ENCODE results near the gene KCNV2.

Gene KCNV2

GRCh38 chr9:2722715-2723114 lies 5.4 kb downstream of the KCNV2 start:
- DNase-seq, result no peak

DNA sequence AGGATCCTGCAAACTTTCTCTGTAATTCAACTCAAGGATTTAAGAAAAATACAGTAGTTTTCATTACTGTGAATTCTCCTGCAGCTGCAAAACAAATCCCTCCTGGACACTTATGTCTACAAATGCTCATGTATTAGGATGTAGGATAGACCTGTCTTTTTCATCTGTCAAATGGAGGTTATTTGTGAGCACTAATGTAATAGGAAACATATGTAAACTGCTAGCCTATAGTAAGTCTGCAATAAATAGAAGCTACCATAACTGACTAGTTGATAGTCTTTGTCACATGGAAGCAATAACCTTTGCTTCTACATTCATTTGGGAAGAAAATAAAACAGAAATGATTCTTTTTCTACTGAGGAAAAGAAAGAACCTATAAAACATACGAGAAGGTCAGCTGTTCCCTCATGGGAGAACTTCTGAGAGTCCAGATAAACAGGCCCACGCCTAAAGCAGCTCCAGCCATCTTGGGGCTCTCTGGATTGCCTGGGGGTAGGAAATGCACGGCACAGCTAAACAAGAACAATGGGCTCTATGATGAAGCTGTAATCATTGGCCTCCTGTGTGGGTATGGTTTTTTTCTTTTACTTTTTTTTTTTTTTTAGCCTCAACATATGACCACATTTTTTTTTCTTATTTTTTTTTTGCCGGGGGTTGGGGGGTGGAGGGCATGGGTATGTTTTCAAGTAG lies 6.2 kb downstream of the KCNV2 start:
- no peak for DNase-seq

- DNase-seq, result no peak
Observed at GRCh38 chr9:2725126-2725525, 7.8 kb downstream of the KCNV2 start.

DNA sequence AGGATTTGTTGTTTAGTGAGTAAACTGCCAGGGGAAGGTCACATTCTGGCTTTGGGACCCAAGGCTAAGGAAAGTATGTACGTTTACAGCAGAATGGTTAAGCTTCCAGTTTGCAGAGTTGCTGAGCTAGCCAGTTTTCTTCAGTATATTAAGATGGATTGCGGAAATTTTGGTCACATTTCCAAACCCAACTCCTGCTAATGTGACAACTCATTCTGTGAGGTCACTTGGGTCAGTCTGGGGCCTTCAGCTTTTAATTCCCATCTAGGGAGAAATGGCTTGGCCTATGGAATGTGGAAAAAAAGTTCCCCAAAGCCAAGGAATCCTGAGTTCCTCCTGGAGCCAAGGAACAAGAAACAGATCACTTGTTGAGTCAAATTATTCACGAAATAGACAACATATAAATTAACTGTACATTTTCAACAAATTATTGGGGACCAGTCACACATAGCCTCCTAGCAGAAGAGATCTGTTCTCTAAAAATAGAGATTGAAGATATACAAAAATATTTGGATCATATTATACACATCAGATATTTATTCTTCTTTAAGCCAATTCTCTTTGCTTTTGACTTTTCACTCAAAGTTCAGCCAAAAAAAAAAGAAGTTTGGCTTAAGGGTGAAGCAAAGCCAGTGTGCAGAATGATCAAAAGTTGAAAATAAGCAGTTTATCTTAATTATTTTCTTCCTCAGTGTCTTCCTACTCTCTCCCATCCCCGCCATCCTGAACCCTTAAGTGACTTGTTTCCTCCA lies 8.8 kb downstream of the KCNV2 start:
- DNase-seq, result no peak

DNA sequence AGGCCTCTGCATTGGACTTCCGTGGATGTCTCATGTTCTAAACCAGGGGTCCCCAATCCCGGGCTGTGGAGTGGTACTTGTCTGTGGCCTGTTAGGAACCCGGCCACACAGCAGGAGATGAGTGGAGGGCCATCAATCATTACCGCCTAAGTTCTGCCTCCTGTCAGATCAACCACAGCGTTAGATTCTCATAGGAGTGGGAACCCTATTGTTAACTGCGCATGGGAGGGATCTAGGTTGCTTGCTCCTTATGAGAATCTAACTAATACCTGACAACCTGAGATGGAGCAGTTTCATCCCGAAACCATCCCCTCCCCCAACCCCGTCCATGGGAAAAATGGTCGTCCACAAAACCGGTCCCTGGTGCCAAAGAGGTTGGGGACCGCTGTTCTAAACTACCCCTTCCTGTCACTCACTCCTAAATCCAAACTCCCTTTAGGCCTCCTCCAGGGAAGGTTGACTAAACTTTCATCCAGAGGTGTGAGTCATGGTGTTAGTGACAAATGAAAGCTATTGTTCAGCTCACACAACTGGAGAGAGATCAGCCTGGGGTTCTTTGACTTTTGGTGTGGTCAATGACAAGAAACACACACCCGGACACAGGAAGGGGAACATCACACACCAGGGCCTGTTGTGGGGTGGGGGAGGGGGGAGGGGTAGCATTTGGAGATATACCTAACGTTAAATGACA lies 9.5 kb downstream of the KCNV2 start:
- DNase-seq, result no peak

GRCh38 chr9:2727374-2727773 lies 10.1 kb downstream of the KCNV2 start:
- DNase-seq, result no peak

GRCh38 chr9:2727966-2728613 lies 10.8 kb downstream of the KCNV2 start:
- peak in 1 of 2 donors; percentile 14 for DNase-seq

DNA sequence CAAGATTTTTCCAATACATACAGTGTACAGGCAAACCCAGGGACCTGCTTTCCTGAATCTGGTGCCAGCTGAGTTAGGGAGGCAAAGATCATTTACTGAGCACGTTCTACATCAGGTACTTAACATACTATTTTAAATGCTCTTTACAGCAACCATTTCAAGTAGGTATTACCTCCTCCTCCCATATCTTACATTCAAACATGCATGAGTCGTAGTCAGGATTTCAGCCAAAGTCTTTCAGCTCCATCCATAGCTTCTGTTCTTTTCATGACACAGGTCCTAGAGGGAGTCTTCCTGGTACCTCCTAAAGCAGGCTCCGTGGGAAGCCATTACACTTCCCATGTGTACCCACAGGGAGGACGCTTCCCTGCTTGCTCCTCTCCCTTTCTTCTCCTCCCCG lies 11.7 kb downstream of the KCNV2 start:
- DNase-seq, result no peak

DNA sequence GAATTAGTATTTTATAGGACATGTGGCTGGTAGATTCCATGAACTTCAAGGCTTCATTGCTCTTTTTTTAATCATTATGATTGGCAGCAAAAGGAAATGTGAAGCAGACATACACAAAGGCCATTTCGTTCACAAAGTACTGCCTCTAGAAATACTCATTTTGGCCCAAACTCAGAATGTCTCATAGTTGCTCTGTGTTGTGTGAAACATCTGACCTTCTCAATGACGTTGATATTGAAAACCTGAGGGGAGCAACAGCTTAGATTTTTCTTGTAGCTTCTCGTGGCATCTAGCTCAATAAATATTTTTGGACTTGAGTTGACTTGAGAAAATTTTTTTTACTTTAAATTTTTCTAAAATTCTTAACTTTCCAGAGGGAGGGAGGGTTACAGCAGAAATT lies 12.4 kb downstream of the KCNV2 start:
- no peak for DNase-seq

GRCh38 chr9:2730971-2731370 lies 13.7 kb downstream of the KCNV2 start:
- DNase-seq, result no peak

- no peak for DNase-seq
Observed at GRCh38 chr9:2732492-2732891, 15.2 kb downstream of the KCNV2 start.

GRCh38 chr9:2740616-2741015 lies 23.3 kb downstream of the KCNV2 start:
- DNase-seq, result no peak

DNA sequence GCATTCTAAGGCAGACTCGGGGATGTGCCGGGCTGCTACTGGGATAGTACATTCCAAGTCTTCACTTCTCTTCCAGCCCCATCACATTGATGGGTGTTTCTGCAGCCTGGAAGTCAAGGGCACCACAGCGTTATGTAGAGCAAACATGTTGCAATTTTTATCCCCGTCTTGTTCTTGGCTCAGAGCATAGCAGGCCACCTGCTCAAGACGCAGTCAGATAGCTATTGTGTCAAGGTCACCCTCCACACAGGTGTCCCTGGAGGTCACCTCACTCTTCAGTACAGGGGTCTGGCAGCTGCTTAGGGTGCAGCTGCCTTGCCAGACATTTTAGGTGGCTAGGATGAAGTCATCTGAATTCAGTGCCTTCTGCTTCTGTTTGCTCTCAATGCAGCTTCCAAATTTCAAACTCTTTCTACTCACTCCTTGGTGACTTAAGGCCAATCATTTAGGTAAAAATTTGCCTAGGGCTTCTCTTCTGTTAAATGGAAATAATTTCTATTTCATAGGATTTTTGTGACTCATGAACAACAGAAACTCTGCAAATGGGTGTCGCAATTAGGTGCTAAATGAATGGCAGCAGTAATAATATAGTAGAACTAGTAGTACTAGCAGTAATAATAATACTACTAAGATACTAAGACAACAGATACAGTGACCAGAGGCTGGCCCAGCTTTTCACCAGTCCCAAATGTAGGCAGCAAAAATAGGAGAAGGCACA lies 24.3 kb downstream of the KCNV2 start:
- DNase-seq, result no peak

DNA sequence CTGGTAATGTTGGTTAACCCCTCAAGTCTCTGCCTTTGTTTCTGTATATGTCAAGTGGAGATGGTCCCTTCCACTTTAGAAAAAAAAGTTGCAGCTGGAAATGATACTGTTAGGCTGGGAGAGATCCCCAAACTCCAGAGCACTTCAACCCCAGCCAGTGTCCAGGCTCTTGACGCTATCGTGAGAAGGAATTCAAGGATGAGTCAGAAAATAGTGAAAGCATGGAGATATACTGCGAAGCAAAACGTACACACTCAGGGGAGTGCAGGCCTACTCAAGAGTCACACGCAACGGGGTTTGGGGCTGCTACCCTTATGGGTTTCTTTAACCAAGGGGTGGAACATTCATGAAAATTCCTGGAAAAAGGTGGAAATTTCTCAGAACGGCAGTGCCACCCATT lies 24.9 kb downstream of the KCNV2 start:
- no peak for DNase-seq

DNA sequence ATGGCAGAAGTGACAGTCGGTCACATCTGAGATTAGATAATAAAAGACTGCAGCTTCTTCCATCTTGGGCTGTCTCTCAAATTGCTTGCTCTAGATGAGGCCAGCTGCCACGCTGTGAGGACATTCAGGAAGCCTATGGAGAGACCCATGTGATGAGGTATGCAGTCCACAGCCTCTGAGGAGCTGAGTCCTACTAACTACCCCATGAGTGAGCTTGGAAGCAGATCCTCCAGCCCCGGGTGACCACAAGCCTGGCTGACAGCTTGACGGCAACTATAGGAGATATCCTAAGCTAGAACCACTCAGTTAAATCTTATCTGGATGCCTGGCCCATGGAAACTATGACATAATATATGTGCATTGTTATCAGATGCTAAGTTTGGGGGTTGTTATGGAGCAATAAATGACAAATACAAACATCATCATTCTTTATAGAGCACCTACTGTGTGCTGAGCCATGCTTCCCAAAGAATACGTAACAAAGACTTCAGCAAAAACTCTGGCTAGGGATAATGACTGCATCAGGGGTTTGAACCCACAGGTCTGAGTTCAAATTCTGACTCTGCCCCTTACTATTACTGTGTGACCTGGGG lies 26.7 kb downstream of the KCNV2 start:
- no peak for DNase-seq

- no peak for DNase-seq
Observed at GRCh38 chr9:2745560-2746380, 28.5 kb downstream of the KCNV2 start.

- DNase-seq, result no peak
Observed at GRCh38 chr9:2749485-2749884, 32.2 kb downstream of the KCNV2 start.

DNA sequence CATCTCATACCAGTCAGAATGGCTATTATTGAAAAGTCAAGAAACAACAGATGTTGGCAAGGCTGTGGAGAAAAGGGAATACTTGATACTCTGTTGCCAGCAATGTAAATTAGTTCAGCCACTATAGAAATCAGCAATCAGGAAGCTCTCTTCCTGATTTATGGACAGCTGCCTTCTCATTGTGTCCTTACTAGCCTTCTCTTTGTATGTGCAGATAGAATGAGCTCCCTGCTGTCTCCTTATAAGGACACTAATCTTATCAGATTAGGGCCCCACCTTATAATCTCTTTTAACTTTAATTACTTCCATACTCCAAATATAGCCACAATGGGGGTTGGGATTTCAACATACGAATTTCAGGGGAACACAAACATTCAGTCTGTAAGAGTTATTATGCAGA lies 38.0 kb downstream of the KCNV2 start:
- DNase-seq, result no peak

GRCh38 chr9:2758162-2758897 lies 41.0 kb downstream of the KCNV2 start:
- no peak for DNase-seq

GRCh38 chr9:2758898-2759510 lies 41.7 kb downstream of the KCNV2 start:
- DNase-seq, result no peak

All from CD4-positive, alpha-beta T cell treated with Interferon alpha-2 for 1 hour (primary cell).